Tibial nerve (tissue), 3 donors: ENCODE measurements around the gene CYTH3.

Experiments used
- CTCF ChIP-seq, 5 experiments: fragments of 200-600 bp in 3 of 5; fragments of 450-650 bp in 2 of 5; sonication (generic) in 3 of 5; IDR thresholded peaks; one replicate each; pipeline ENCODE4 v1.5.1; 2016 to 2019; ENCODE audit warnings: antibody characterized with exemption in 5 of 5, mild to moderate bottlenecking in 3 of 5, moderate library complexity in 2 of 5
- POLR2A ChIP-seq, 2 donors: fragments of 450-650 bp; IDR thresholded peaks; one replicate each; pipeline ENCODE4 v1.6.1; 2017; ENCODE audit warnings: antibody characterized with exemption in 2 of 2, mild to moderate bottlenecking in 2 of 2, moderate library complexity in 2 of 2

GRCh38 chr7:6241607-6241973, 30.8 kb downstream of the CYTH3 start:
- TF ChIP-seq POLR2A (IDR thresholded peaks at IDR 0.05) (no peak), CTCF (IDR thresholded peaks at IDR 0.05) (no peak)
